ENCODE data around the gene SELENOH.
"Not testable (repeated sequence)": the region's sequence is repeated elsewhere in the genome, so short reads cannot be mapped to it uniquely, and the experiment has no call there.

The SELENOH gene, protein sequence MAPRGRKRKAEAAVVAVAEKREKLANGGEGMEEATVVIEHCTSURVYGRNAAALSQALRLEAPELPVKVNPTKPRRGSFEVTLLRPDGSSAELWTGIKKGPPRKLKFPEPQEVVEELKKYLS

DNA sequence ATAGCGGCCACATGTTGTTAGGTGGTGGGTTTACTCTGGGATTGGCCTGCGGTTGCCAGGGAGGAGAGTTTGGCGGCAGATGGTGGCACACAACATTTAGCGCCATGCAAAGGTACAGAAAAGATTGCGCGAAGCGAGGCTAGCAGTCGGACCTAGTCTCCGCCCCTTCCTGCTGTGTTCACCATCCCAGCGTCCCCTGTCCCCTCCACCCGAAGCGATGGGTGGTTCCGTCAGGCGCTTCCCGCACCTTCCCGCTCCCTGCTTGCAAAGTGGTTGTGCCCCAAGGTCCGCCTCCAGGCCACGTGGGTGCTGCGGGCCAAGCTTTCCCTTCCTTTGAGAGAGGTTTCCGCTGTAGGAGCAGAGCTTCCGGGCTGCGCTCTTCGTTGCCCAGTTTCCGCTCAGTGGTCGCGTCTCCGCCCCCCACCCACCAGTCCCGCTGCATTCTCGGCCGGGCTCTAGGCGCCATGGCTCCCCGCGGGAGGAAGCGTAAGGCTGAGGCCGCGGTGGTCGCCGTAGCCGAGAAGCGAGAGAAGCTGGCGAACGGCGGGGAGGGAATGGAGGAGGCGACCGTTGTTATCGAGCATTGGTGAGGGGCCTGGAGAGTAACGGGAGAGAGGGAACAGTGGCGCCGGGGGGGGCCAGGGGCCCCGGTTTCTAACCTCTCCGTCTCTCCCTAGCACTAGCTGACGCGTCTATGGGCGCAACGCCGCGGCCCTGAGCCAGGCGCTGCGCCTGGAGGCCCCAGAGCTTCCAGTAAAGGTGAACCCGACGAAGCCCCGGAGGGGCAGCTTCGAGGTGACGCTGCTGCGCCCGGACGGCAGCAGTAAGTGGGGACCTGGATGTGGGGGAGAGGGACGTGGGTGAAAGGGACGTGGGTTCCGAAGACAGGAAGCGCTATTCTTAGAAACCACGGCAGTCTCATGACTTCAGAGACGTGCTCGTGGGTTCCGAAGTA lies at the start of gene SELENOH:
Gene SELENOH (plus strand): TSS at position 360 of the 955 bp plus-strand sequence. CDS start 105 bp downstream, at position 465.
- peak; percentile 94 for DNase-seq (ENCODE audit: low read depth)

DNA sequence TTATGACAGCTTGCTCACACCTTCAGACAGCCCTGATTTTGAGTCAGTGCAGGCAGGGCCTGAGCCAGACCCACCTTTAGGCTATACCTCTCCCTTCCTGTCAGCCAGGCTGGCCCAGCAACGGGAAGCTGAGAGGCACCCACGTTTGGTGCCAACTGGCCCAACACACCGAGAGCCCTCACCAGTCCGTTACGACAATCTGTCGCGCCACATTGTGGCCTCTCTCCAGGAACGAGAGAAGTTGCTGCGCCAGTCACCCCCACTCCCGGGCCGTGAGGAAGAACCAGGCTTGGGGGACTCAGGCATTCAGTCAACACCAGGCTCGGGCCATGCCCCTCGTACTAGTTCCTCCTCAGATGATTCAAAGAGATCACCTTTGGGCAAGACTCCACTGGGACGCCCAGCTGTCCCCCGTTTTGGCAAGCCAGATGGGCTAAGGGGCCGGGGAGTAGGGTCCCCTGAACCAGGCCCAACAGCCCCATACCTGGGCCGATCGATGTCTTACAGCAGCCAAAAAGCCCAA lies 42.4 kb upstream of the SELENOH start:
- no peak for DNase-seq (ENCODE audit: low read depth)

DNA sequence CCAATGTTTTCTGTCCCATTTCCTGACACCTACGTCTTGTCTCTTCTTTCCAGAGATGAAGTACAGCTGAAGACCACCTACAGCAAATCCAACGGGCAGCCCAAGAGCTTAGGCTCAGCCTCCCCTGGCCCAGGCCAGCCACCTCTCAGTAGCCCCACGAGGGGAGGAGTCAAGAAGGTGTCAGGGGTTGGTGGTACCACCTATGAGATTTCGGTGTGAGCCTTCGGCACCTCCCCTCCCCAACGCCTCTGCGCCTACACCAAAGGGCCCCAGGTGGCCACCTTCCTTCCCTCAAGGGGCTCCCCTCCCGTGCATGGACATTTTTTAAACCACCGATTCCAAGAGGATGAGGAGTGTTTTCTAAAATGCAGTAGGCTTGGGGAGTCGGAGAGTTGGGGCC lies 41.5 kb upstream of the SELENOH start:
- no peak for DNase-seq (ENCODE audit: low read depth)

DNA sequence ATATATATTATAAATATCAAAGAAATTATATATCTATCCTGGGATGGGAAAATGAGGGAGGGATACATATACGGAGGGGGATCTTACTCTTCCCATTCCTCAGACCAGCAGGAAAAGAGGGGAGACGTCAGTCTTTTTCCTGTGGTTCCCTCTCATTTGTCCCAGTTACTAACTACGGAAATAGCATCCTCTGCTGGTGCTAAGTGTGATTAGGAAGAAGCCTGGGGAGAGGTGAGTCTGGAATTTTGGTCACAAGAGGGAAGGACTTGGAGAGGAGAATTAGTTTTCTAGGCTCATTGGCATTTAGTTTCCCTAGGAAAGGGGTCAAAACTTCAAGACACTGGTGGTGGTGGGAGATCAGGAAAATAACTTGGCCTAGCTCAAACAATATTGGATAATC lies 40.9 kb upstream of the SELENOH start:
- DNase-seq (ENCODE audit: low read depth): no peak

DNA sequence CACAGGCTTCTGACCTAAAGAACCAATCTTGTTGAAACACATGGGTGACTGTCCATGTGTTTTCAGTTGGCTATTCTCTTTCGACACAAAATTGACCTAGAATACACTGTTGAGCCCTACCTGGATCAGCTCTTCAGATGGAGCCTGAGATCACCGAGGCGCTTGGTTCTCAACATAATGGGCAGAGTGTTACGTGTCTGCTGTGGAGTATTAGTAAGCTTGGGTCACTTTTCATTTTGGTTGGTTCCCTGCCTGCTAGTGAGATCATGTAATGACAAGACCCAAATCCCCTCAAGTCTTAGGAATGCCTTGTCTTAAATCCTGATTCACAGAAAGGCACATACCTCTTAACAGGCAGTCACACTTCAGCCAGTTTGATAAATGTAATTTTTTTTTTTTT lies 38.0 kb upstream of the SELENOH start:
- no peak for DNase-seq (ENCODE audit: low read depth)

DNA sequence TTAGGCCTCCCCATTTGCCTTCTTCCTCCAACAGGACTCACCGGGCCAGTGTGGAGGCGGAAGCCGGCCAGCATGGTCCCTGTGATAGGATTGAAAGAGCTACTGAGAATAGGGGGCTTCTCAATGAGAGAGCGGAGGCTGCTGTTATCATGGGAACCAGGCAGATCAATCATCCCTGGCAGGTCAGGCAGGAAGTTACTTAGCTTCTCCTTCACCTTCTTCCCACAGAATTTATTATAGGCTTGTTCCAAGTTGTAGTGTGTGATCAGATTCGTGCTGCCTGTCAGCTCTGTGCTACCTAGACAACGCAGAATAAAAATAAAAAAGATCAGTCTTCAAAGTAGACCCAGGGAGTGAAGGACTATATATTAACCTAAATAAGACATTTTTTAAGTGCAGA lies 36.4 kb upstream of the SELENOH start:
- DNase-seq (ENCODE audit: low read depth): no peak

DNA sequence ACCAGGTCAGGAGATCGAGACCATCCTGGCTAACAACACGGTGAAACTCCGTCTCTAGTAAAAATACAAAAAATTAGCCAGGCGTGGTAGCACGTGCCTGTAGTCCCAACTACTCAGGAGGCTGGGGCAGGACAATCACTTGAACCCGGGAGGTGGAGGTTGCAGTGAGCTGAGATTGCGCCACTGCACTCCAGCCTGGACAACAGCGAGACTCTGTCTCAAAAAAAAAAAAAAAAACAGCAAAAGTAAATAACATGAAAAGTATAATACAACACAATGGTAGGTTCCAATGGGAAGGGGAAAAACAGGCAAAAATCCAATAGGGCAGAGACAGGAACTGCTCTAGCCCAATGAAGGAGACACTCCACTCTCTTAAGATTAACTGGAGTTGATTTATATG lies 35.9 kb upstream of the SELENOH start:
- not testable (repeated sequence) for DNase-seq (ENCODE audit: low read depth)

DNA sequence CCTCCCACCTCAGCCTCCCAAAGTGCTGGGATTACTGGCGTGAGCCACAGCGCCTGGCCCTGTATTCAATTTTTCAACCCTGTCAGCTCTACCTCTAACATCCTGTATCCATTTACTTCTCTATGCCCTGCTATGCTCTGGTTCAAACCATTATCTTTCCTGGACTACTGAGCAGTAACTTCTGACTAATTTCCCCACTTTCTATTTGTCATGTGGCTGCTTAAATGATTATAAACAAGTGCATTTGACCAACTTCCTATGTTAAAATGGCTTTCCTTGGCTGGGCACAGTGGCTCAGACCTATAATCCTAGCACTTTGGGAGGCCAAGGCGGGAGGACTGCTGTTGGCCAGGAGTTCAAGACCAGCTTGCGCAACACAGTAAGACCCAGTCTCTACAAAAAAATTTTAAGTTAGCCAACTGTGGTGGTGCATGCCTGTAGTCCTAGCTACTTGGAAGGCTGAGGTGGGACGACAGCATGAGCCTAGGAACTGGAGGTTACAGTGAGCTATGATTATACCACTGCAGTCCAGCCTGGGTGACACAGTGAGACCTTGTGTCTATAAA lies 31.4 kb upstream of the SELENOH start:
- no peak for DNase-seq (ENCODE audit: low read depth)

DNA sequence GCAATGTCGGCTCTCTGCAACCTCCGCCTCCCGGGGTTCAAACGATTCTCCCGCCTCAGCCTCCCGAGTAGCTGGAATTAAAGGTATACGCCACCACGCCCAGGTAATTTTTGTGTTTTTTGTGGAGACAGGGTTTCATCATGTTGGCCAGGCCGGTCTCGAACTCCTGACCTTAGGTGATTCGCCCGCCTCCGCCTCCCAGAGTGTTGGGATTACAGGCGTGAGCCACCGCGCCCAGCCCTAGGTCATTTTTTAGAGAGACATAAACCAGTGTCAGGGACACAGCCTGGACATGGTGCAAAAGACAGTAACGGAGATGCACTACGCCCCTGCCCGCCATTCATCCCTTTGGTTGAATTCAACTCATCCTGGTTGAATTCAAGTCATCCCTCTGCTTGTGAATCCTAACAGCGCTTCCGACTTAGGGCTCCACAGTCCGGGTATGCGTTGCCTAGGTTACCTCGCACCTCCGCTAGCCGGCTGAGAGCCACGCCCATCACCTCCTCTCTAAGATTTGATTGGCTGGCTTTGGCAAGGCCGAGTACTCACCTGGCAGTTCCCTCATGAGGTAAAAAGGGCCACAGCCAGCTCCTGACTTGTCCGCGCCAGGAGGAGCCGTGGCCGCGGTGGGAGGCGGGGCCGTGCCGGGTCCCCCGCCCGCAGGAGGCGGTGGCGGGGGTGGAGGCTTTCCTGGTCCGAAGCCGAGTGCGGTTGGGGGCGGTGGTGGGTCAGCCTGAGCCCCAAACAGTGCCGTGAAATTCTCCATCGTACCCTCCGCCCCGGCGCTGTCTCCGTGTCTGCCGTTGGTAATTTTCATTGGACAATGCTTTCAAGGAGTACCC lies 29.7 kb upstream of the SELENOH start, which contains the start of gene MED19:
Gene MED19 (minus strand): TSS at position 802 of the 842 bp plus-strand sequence. CDS start 36 bp downstream, at position 766.
- peak; percentile 33 for DNase-seq (ENCODE audit: low read depth)

DNA sequence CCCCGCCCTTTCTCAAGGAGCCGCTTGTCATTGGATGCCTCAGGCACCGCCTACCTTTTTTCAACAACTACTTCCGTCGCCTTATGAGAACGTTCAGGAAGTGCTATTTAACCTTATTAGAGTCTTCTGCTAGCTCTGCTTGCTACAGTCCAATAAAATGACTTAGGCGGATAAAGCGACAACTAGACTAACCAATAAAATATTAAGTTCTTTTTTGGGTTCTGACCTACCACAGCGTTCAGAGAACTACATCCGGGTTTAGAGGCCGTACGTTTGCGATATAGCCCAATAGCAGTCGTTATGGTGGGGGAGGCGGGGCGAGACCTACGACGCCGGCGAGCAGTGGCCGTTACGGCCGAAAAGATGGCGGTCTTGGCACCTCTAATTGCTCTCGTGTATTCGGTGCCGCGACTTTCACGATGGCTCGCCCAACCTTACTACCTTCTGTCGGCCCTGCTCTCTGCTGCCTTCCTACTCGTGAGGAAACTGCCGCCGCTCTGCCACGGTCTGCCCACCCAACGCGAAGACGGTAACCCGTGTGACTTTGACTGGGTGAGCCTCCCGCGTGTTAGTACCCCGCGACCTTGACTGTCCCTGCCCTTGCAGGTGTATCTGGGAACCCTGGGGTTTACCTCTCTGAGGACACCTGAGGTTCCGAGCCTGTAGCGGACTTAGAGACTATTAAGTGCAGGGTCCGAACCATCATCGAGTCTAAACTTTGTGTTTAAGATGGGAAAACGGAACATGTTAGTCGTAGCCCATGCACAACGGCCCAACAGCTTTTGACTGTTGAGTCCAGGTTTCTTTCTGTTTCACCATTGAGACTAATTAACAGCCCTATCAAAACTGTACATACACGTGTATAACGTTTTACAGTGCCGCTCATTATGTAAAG lies 28.8 kb upstream of the SELENOH start, which contains the start of gene TMX2:
Gene TMX2 (plus strand): TSS at position 338 of the 895 bp plus-strand sequence. CDS start 26 bp downstream, at position 364.
- peak; percentile 83 for DNase-seq (ENCODE audit: low read depth)

DNA sequence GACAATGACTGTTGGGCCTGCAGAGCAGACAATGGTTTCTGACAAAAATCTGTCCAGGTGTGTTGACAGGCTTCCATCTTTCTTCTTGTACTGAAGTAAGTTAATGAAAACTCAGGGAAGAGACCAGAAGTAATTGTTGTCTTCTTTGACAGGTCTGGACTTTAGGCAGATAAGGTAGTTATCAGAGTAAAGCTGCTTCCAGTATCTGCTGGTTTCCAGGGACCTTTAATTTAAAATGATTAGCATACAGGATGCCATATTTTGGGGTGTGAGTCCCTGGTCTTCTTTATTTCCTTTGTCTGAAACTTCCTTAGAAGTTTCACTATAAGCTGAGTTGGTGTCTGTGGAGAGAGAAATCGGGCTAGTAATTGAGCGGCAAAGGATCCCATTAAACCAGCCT lies 27.5 kb upstream of the SELENOH start:
- DNase-seq (ENCODE audit: low read depth): no peak

DNA sequence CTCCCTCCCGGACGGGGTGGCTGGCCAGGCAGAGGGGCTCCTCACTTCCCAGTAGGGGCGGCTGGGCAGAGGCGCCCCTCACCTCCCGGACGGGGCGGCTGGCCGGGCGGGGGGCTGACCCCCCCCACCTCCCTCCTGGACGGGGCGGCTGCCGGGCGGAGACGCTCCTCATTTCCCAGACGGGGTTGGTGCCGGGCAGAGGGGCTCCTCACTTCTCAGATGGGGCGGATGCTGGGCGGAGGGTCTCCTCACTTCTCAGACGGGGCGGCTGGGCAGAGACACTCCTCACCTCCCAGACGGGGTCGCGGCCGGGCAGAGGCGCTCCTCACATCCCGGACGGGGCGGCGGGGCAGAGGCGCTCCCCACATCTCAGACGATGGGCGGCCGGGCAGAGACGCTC lies 24.6 kb upstream of the SELENOH start:
- not testable (repeated sequence) for DNase-seq (ENCODE audit: low read depth)

DNA sequence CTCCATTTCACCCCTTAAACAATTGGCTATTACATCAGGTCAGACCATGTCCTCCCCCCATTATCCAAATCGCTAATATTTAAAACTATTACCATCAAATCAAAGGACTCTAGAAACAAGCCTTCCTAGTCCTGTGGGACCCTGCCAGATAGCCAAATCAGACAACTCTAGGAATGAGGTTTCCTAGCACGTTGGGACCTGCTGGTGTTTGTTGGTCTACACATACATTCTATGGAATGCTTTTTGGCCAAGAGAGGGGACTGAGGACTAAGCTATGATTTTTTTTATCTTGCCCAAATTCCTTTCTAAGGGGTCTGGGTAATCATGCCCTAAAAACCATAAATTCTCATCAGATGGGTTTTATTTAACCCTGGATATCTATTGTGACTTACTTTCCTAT lies 14.1 kb upstream of the SELENOH start:
- DNase-seq (ENCODE audit: low read depth): no peak

DNA sequence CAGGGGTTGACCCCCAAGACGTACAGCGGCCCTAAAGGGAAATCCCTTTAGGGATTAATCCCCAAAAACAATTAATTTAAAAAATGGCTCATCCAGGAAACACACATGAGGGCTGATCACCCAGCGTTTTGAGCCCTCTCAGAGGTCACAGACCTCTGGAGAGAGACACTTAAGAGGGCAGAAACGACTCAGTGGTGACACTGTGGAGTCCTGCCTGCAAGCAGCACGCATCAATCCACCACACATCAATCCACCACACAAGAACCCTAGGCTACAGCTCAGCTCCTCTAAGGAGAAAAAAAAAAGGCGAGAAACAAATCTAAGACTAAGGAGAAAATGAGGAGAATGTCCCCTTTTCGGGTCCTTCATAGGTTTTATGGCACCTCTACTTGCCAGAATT lies 12.5 kb upstream of the SELENOH start:
- no peak for DNase-seq (ENCODE audit: low read depth)

DNA sequence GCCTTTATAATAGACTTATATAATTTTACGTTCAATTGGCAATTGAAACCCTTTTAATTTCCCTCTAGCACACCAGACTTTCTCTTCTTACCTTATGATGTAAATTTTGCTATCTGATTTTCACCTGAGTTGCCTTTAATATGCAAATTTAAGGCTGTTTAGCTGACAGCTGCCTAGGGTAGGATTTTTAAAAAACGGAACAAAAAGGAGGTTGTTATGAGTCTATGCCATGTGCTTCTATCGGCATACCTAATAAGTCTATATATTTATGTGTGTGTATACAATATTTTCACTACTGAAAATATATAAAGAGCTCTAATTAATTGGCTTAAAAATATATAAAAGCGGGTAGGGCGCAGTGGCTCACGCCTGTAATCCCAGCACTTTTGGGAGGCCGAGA lies 11.8 kb upstream of the SELENOH start:
- no peak for DNase-seq (ENCODE audit: low read depth)

DNA sequence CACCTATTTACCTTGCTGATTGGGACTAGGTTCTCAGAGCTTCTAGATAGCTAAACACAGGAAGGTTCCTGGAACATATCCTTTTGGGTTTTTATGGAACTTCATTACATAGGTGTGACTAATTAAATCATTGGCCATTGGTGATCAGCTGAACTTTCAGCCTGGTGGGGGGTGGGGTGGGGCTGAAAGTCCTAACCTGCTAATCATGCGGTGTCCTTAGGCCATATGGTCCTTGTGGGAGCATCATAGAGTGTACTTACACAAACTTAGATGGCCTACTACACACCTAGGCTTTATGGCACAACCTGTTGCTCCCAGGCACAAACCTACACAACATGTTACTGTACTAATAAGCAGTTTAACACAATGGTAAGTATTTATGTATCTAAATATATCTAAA lies 8.6 kb upstream of the SELENOH start:
- DNase-seq (ENCODE audit: low read depth): no peak

DNA sequence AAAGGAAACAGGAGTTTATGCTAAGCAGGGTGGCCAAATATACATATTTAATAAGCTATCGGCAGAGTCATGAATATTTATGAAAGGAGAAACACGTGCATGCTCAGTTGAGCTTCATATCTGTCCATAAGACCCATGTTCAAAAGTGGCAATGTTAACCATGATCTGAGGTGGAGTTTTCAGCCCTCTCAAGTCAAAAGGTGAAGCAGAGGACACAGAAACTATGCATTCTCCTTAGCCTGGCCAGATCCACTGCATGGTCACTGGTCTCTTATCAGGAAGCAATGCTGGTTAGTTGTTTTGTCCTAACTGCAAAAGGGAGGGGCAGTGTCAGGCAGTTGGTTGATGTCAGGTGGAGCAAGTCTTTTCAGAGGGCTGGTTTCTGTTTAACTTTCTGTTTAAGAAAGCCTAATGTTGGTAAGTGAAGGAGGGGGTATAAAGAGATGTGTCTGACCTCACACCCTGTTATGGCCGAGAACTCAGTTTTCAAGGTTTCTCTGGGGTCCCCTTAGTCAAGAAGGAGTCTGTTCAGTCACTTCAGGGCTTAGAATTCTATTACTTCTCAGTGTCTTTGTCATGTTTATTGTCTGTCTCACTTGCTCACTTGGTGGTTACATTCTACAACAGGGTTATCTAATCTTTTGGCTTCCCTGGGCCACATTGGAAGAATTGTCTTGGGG lies 5.5 kb upstream of the SELENOH start:
- DNase-seq (ENCODE audit: low read depth): no peak

DNA sequence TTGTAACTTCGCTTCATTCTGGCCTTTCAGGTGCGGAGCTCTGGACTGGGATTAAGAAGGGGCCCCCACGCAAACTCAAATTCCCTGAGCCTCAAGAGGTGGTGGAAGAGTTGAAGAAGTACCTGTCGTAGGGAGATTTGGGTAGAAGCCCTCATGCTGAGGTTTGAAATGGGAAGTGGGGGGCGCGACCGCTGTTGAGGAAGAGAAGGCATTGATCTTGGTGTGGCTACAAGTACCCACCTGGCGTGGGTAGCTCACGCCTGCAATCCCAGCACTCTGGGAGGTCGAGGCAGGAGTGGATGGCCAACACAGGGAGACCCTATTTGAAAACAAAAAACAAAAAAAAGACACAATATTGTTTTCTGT lies 779 bp downstream of the SELENOH start:
- DNase-seq (ENCODE audit: low read depth): no peak

DNA sequence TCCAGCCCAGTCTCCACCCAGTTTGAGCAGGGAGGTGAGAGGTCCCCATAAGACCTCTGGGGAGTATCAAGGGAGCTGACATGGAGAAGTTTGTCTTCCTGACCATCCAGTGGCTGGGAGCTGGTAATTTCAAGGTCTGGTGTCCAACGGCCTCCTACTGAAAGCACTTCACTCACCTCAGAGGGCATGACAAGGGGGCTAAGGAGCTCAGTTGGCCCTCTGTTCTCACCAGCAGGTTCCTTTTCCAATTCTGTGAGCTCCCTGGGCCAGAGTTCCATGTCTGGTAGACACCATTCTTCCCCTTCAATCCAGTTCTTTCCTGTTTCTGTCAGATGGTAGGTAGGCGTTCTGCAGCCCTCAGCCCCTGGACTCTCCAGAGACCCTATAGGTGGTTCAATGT lies 3.1 kb downstream of the SELENOH start:
- no peak for DNase-seq (ENCODE audit: low read depth)

DNA sequence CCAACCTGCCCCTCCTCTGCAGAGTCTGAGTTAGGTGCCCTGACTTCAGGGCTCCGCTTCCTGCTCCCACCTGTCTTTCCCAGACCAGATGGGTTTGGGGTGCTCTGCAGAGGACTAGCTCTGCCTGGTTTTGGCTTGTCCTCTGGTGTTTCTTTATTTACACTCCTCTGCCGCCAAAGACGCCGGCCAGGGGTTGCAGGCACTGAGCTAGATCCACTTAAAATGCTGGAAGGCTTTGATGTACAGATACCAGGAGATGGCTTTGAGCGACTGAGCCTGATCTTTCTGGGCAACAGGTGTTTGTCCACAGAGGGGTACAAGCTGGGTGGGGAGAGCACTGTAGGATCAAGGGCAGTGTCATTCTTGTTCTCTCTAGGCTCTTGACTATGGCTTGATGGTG lies 3.9 kb downstream of the SELENOH start:
- no peak for DNase-seq (ENCODE audit: low read depth)

Measured in CMK (cell line).